ENCODE data around the gene NAP1L4. TPM values are rescaled to one million over a fixed set of nuclear protein-coding genes. Genes with fewer than 3 reads are reported as not detected.

The NAP1L4 gene
- total and polyA plus RNA-seq, 7 experiments from 2014 or later = 134 to 356 (median 292) TPM

DNA sequence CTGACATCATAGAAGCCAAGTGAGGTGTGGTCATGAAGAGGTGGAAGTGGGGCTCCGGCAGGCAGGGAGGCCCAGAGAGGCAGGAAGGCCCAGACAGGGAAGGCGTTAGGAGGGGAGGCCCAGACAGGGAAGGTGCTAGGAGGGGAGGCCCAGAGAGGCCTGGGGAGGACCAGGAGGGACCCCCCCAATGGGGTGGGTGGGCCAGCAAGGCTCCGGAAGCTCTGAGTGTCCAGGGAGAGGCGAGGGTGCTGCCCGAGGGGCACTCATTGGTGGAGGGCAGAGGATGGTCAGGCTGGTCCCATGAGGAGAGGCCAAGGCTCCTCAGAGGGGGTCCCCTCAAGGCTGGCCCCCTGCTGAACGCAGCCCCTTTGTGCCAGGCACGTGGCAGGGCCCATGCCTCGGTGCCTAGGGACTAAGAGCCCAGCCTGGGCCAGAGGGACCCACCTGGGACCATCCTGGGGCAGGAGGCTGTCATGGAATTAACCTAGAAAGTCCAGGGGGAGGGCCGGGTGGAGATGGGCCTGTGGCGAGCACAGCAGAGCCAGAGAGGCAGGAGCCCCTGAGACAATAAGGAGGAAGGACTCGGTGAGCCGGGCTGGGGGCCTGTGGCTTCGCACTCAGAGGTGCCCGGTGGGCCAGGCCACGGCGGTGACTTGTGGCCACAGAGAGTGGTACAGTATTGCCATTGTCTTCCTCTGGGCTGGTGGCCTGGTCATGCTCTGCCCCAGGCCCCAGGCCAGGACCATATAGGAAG, 75.1 kb downstream of the NAP1L4 start:
- DNase-seq (no peak), ATAC-seq (no peak)
- intact Hi-C loops (cut with micrococcal nuclease) = no loop called here
- peaks cover 0 to 5% of the 10 kb centered on the region in 2 donors for H3K4me1 ChIP-seq (ENCODE audit: control insufficient read depth in 2 of 2, insufficient read depth in 2 of 2, low read length in 2 of 2)
- no peak overlapping the region for H3K4me3 ChIP-seq (ENCODE audit: low read length)
- H3K9me3 Mint-ChIP-seq = no peaks in the 10 kb centered on the region
- no peaks in the 10 kb centered on the region for H3K36me3 ChIP-seq (ENCODE audit: control insufficient read depth in 2 of 3, insufficient read depth in 3 of 3, low read length in 3 of 3)
- H3K27me3 Mint-ChIP-seq = no peaks in the 10 kb centered on the region
- H3K27me3 ChIP-seq (ENCODE audit: control insufficient read depth in 2 of 2, insufficient read depth in 2 of 2, low read length in 2 of 2) = no peaks in the 10 kb centered on the region
- peaks cover 5 to 11% (median 11%) of the 10 kb centered on the region in 7 donors for H3K4me1 Mint-ChIP-seq
- H3K9me3 ChIP-seq (ENCODE audit: control insufficient read depth in 2 of 3, low read length in 3 of 3) = no peaks in the 10 kb centered on the region
- H3K27ac Mint-ChIP-seq = no peak overlapping the region
- ChIA-PET POLR2A (no interaction called here), CTCF (no interaction called here)
- H3K36me3 Mint-ChIP-seq = no peaks in the 10 kb centered on the region
- H3K27ac ChIP-seq (ENCODE audit: low read depth, low read length) = no peak overlapping the region
- H3K4me3 Mint-ChIP-seq = no peak overlapping the region

DNA sequence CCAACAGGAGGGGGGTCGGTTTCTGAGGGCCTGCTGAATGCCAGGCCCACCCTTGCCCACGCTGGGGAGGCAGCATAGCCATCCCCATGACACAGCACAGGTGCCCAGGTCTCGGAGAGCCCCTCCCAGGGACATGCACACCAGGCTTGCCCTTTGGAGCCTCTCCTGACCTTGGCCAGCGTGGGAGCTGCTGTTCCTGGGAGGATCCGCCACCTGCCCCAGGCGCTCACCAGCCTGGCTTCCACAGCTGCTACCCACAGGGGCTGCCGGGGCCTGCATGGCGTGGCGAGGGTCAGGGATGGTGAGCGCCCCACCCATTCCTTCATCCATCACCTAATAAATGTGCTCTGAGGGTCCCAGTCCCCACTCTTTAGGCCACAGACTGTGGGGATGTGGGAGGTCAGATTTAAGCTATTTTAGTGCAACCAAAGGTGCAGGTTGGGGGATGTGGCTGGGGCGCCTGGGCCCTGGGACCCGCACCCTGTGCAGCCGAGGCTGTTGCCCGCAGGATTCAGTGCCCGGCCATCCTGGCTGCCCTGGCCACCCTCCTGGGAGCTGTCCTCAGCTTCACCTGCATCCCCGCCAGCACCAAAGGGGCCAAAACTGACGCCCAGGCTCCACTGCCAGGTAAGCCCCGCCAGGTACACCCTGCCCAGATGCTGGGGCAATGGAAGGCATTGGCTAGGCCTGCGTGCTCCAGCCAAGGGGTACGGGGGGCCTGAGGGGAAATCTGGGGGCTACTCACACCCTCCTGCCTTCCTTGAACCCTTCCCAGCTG, 75.8 kb downstream of the NAP1L4 start:
- Histone ChIP-seq H3K36me3 (ENCODE audit: control insufficient read depth in 2 of 3, insufficient read depth in 3 of 3, low read length in 3 of 3) (no peaks in the 10 kb centered on the region), H3K27me3 (ENCODE audit: control insufficient read depth in 2 of 2, insufficient read depth in 2 of 2, low read length in 2 of 2) (no peaks in the 10 kb centered on the region), H3K9me3 (ENCODE audit: control insufficient read depth in 2 of 3, low read length in 3 of 3) (no peaks in the 10 kb centered on the region), H3K4me3 (ENCODE audit: low read length) (no peak overlapping the region), H3K27ac (ENCODE audit: low read depth, low read length) (no peak overlapping the region), H3K4me1 (ENCODE audit: control insufficient read depth in 2 of 2, insufficient read depth in 2 of 2, low read length in 2 of 2) (peaks cover 0 to 5% of the 10 kb centered on the region in 2 donors)
- Mint-ChIP-seq H3K9me3 (no peaks in the 10 kb centered on the region), H3K27me3 (no peaks in the 10 kb centered on the region), H3K4me1 (peaks cover 5 to 14% (median 11%) of the 10 kb centered on the region in 7 donors), H3K4me3 (no peak overlapping the region), H3K27ac (no peak overlapping the region), H3K36me3 (no peaks in the 10 kb centered on the region)
- ATAC-seq = no peak
- DNase-seq = no peak
- ChIA-PET CTCF (no interaction called here), POLR2A (interaction anchor here (0.9 to 1.0 kb wide), 2 partner anchors 14 to 23 kb away, joined by 3 to 4 read pairs; partner anchors contain the start of gene PHLDA2)
- intact Hi-C loops (cut with micrococcal nuclease) = no loop called here

DNA sequence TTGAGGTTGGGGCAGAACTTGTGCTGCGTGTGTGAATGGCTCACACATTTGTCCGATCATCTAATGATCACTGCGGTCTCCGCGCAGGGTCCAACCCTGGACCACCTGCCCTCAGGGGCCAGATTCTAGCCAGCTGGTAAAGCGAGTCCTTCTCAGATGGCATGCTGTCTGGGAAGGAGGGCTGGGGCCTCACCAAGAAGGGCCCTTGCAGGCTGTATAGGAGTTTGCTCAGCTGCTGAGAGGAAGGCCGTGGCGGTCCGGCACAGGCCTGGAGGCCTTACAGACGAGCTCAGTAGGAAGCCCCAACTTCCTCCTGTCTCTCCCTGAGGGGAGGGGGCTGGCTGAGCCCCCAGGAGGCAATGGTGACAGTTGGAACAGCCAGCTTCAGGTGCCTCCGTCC, 76.7 kb downstream of the NAP1L4 start:
- Mint-ChIP-seq H3K4me1 (peaks cover 5 to 14% (median 11%) of the 10 kb centered on the region in 7 donors), H3K9me3 (no peaks in the 10 kb centered on the region), H3K27ac (no peak overlapping the region), H3K4me3 (no peak overlapping the region), H3K27me3 (no peaks in the 10 kb centered on the region), H3K36me3 (no peaks in the 10 kb centered on the region)
- ChIA-PET POLR2A (interaction anchor here (0.9 to 1.0 kb wide), 2 partner anchors 14 to 22 kb away, joined by 3 to 4 read pairs; partner anchors contain the start of gene PHLDA2), CTCF (no interaction called here)
- DNase-seq (no peak), ATAC-seq (no peak)
- intact Hi-C loops (cut with micrococcal nuclease) = no loop called here
- no peaks in the 10 kb centered on the region for H3K36me3 ChIP-seq (ENCODE audit: control insufficient read depth in 2 of 3, insufficient read depth in 3 of 3, low read length in 3 of 3)
- no peaks in the 10 kb centered on the region for H3K9me3 ChIP-seq (ENCODE audit: control insufficient read depth in 2 of 3, low read length in 3 of 3)
- no peaks in the 10 kb centered on the region for H3K27me3 ChIP-seq (ENCODE audit: control insufficient read depth in 2 of 2, insufficient read depth in 2 of 2, low read length in 2 of 2)
- H3K4me3 ChIP-seq (ENCODE audit: low read length) = no peak overlapping the region
- peaks cover 0 to 5% of the 10 kb centered on the region in 2 donors for H3K4me1 ChIP-seq (ENCODE audit: control insufficient read depth in 2 of 2, insufficient read depth in 2 of 2, low read length in 2 of 2)
- H3K27ac ChIP-seq (ENCODE audit: low read depth, low read length) = no peak overlapping the region

DNA sequence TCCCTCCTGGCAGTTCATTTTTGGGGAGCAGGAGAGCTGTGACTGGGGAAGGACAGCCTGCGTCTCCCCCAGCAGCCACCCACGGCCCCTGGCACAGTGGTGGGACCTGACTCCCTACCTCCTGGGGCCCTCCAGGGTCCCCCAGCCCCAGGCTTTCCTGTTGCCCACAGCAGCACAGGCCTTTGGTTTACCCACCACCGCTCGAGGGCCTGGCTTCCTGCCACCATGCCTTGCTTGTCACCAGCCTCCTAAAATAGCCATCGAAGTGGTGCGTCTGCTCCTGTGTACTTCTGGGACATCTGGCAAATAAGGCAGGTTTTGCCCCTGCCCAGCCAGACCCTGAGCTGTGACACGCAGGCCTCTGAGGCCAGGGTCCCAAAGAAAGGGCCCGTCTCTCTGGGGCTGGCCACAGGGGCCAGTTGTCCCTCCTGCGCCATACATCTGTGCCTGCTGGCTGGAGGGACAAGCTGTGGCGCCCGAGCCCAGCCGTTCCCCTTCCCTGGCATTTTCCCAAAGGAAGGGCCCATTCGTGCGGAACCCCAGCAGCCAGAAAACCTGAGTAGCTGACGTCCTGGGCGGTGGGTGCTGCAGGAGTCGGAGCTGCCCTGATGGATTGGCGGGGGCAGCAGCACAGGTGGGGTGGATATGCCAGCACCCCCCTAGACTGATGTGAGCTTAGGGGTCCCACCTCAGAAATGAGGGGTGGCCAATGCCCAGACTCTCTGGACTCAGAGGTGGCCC, 77.5 kb downstream of the NAP1L4 start:
- H3K9me3 Mint-ChIP-seq = no peaks in the 10 kb centered on the region
- Histone ChIP-seq H3K4me3 (ENCODE audit: low read length) (no peak overlapping the region), H3K4me1 (ENCODE audit: control insufficient read depth in 2 of 2, insufficient read depth in 2 of 2, low read length in 2 of 2) (peaks cover 0 to 5% of the 10 kb centered on the region in 2 donors), H3K9me3 (ENCODE audit: control insufficient read depth in 2 of 3, low read length in 3 of 3) (no peaks in the 10 kb centered on the region), H3K36me3 (ENCODE audit: control insufficient read depth in 2 of 3, insufficient read depth in 3 of 3, low read length in 3 of 3) (no peaks in the 10 kb centered on the region), H3K27me3 (ENCODE audit: control insufficient read depth in 2 of 2, insufficient read depth in 2 of 2, low read length in 2 of 2) (no peaks in the 10 kb centered on the region), H3K27ac (ENCODE audit: low read depth, low read length) (no peak overlapping the region)
- no peaks in the 10 kb centered on the region for H3K36me3 Mint-ChIP-seq
- intact Hi-C loops (cut with micrococcal nuclease) = no loop called here
- peak overlapping the region in 1 of 10 donors; percentile 16 for H3K4me3 Mint-ChIP-seq
- H3K27me3 Mint-ChIP-seq = no peaks in the 10 kb centered on the region
- H3K27ac Mint-ChIP-seq = no peak overlapping the region
- DNase-seq = no peak
- ATAC-seq = no peak
- peaks cover 5 to 14% (median 11%) of the 10 kb centered on the region in 7 donors for H3K4me1 Mint-ChIP-seq
- ChIA-PET CTCF (no interaction called here), POLR2A (no interaction called here)

DNA sequence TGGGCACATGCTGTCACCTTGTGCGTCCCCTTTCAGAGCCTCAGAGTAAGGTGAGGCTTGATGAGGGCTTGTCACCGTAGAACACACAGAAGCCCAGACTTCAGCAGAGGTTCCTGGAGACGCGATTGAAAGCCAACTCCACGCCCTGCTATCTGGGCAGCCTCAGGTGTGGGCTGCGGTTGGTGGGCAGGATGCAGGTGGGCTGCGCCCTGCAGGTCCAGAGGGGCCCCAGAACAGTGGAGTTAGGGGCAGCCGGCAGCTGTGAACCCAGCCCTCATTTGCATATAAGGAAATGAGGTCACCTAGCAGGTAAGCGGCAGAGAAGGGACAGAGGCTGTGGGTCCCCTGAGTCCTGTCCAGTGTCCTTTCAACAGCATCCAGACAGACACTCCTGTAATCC, 78.4 kb downstream of the NAP1L4 start:
- Histone ChIP-seq H3K27me3 (ENCODE audit: control insufficient read depth in 2 of 2, insufficient read depth in 2 of 2, low read length in 2 of 2) (no peaks in the 10 kb centered on the region), H3K27ac (ENCODE audit: low read depth, low read length) (no peak overlapping the region), H3K4me3 (ENCODE audit: low read length) (no peak overlapping the region), H3K36me3 (ENCODE audit: control insufficient read depth in 2 of 3, insufficient read depth in 3 of 3, low read length in 3 of 3) (no peaks in the 10 kb centered on the region), H3K4me1 (ENCODE audit: control insufficient read depth in 2 of 2, insufficient read depth in 2 of 2, low read length in 2 of 2) (peaks cover 0 to 5% of the 10 kb centered on the region in 2 donors), H3K9me3 (ENCODE audit: control insufficient read depth in 2 of 3, low read length in 3 of 3) (no peaks in the 10 kb centered on the region)
- peak overlapping the region in 1 of 9 donors; percentile 14 for H3K27ac Mint-ChIP-seq
- H3K27me3 Mint-ChIP-seq = no peaks in the 10 kb centered on the region
- no peaks in the 10 kb centered on the region for H3K9me3 Mint-ChIP-seq
- CTCF ChIA-PET = interaction anchor here (0.6 to 0.7 kb wide), 2 partner anchors 15 to 64 kb away, joined by 3 to 4 read pairs; no protein-coding TSS in a partner anchor
- H3K4me3 Mint-ChIP-seq = peak overlapping the region in 4 of 10 donors; percentile 16 to 49 (median 32)
- peaks cover 5 to 14% (median 11%) of the 10 kb centered on the region in 7 donors for H3K4me1 Mint-ChIP-seq
- no peaks in the 10 kb centered on the region for H3K36me3 Mint-ChIP-seq
- DNase-seq (no peak), ATAC-seq (no peak)
- intact Hi-C loops (cut with micrococcal nuclease) = no loop called here
- POLR2A ChIA-PET = no interaction called here

DNA sequence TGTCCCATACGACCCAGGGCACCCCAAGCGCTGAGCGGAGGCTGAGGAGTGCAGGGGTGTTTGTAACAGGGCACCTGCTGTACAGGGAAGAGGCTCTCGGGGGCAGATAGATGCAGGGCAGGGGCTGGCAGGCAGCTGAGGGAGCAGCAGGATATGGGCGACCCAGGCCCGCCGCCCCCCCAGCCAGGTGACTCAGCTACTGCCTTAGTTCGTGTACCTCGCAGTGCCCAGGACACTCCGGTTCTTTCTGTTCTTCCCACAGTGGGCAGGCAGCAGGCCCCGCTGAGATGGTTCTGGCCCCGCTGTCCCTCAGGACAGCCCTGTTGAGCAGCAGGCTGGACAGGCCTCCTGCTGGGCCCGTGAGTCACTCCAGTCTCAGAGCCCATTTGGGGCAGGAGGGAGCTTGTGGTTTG, 79.1 kb downstream of the NAP1L4 start:
- DNase-seq (no peak), ATAC-seq (no peak)
- ChIA-PET CTCF (interaction anchor here (0.6 kb wide), 1 partner anchor 65 kb away, joined by 4 read pairs; no protein-coding TSS in a partner anchor), POLR2A (interaction anchor here (1.0 kb wide), 1 partner anchor 10 kb away, joined by 3 read pairs; no protein-coding TSS in a partner anchor)
- Mint-ChIP-seq H3K36me3 (no peaks in the 10 kb centered on the region), H3K4me1 (peaks cover 5 to 14% (median 11%) of the 10 kb centered on the region in 7 donors), H3K9me3 (no peaks in the 10 kb centered on the region), H3K4me3 (peak overlapping the region in 1 of 10 donors; percentile 34), H3K27me3 (no peaks in the 10 kb centered on the region), H3K27ac (peak overlapping the region in 1 of 9 donors; percentile 46)
- intact Hi-C loops (cut with micrococcal nuclease) = no loop called here
- Histone ChIP-seq H3K9me3 (ENCODE audit: control insufficient read depth in 2 of 3, low read length in 3 of 3) (no peaks in the 10 kb centered on the region), H3K4me1 (ENCODE audit: control insufficient read depth in 2 of 2, insufficient read depth in 2 of 2, low read length in 2 of 2) (peaks cover 0 to 5% of the 10 kb centered on the region in 2 donors), H3K36me3 (ENCODE audit: control insufficient read depth in 2 of 3, insufficient read depth in 3 of 3, low read length in 3 of 3) (no peaks in the 10 kb centered on the region), H3K4me3 (ENCODE audit: low read length) (no peak overlapping the region), H3K27me3 (ENCODE audit: control insufficient read depth in 2 of 2, insufficient read depth in 2 of 2, low read length in 2 of 2) (no peaks in the 10 kb centered on the region), H3K27ac (ENCODE audit: low read depth, low read length) (no peak overlapping the region)

All from naive thymus-derived CD4-positive, alpha-beta T cell (primary cell).